ENCODE data around the gene WNT5A.
"Not testable (repeated sequence)": the region's sequence is repeated elsewhere in the genome, so short reads cannot be mapped to it uniquely, and the experiment has no call there.

WNT5A gene

DNA sequence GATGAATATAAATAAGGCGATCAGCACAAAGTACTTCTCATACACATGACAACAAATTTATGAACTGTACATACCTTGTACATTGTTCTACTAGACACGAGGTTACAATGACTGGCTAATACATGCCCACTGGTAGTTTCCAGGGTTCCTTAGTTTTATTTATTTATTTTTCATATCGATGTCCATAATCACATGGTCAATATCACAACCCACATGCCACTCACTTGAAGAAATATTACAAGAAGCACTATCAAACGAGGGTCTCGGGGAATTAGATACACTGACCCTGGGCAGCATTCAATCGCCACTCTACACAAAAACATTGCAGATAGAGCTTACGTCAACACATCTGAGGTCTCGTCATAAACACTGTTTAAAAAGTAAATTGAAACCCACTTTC lies 21.2 kb upstream of the WNT5A start:
- H3K4me3 ChIP-seq (ENCODE audit: low read length): no peak overlapping the region
- H3K79me2 ChIP-seq (ENCODE audit: control insufficient read depth, low read length): no peaks in the 10 kb centered on the region
- no peak overlapping the region for H3K27ac ChIP-seq (ENCODE audit: low read depth, low read length)
- H3K4me1 ChIP-seq (ENCODE audit: control insufficient read depth, low read length): no peaks in the 10 kb centered on the region
- no peaks in the 10 kb centered on the region for H3K9me3 ChIP-seq (ENCODE audit: control insufficient read depth, insufficient read depth, low read length)
- H3F3A ChIP-seq (ENCODE audit: control insufficient read depth, insufficient read depth): no peaks in the 10 kb centered on the region
- no peak for TF ChIP-seq CTCF (IDR thresholded peaks at IDR 0.05; ENCODE audit: low read depth, low read length, poor library complexity, severe bottlenecking)
- TF ChIP-seq EZH2phosphoT487 (IDR thresholded peaks at IDR 0.05; ENCODE audit: borderline replicate concordance, low read length): no peak
- no peaks in the 10 kb centered on the region for H3K9me2 ChIP-seq (replicated peaks; ENCODE audit: control insufficient read depth, low read length)
- H3K4me2 ChIP-seq (ENCODE audit: low read length): no peak overlapping the region
- H3K36me3 ChIP-seq (ENCODE audit: control insufficient read depth, low read length): no peaks in the 10 kb centered on the region
- no peaks in the 10 kb centered on the region for H4K20me1 ChIP-seq (ENCODE audit: control insufficient read depth, insufficient read depth, low read depth, low read length)
- no peaks in the 10 kb centered on the region for H3K27me3 ChIP-seq (ENCODE audit: control insufficient read depth, low read length)

GRCh38 chr3:55507808-55508207 lies 20.7 kb upstream of the WNT5A start:
- Histone ChIP-seq H3K27ac (ENCODE audit: low read depth, low read length) (no peak overlapping the region), H3K9me2 (replicated peaks; ENCODE audit: control insufficient read depth, low read length) (no peaks in the 10 kb centered on the region), H4K20me1 (ENCODE audit: control insufficient read depth, insufficient read depth, low read depth, low read length) (no peaks in the 10 kb centered on the region), H3K27me3 (ENCODE audit: control insufficient read depth, low read length) (no peaks in the 10 kb centered on the region), H3K9me3 (ENCODE audit: control insufficient read depth, insufficient read depth, low read length) (no peaks in the 10 kb centered on the region), H3K4me1 (ENCODE audit: control insufficient read depth, low read length) (no peaks in the 10 kb centered on the region), H3F3A (ENCODE audit: control insufficient read depth, insufficient read depth) (no peaks in the 10 kb centered on the region), H3K79me2 (ENCODE audit: control insufficient read depth, low read length) (no peaks in the 10 kb centered on the region), H3K4me3 (ENCODE audit: low read length) (no peak overlapping the region), H3K4me2 (ENCODE audit: low read length) (no peak overlapping the region), H3K36me3 (ENCODE audit: control insufficient read depth, low read length) (no peaks in the 10 kb centered on the region)
- TF ChIP-seq CTCF (IDR thresholded peaks at IDR 0.05; ENCODE audit: low read depth, low read length, poor library complexity, severe bottlenecking) (no peak), EZH2phosphoT487 (IDR thresholded peaks at IDR 0.05; ENCODE audit: borderline replicate concordance, low read length) (no peak)

DNA sequence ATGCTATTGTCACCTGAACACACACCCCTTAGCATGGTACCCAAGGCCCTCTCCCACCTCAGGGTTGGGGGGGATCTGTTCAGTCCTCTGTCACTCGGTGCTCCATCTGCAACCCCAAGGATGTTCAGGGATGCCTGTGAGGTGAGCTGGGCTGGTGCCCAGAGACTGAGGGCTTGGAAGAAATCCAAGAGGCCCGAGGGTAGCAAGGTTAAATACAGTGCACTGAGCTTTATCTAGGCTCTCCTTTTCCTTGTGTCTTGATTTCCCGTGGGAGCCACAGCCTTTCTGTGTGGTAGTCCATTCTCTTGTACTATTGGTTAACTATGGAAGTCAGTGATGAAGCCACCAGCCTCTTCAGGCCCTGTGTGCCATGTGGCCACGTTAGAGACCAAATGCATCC lies 18.7 kb upstream of the WNT5A start:
- H3K36me3 ChIP-seq (ENCODE audit: control insufficient read depth, low read length): no peaks in the 10 kb centered on the region
- H3K4me3 ChIP-seq (ENCODE audit: low read length): no peak overlapping the region
- no peaks in the 10 kb centered on the region for H3K4me1 ChIP-seq (ENCODE audit: control insufficient read depth, low read length)
- H3K4me2 ChIP-seq (ENCODE audit: low read length): no peak overlapping the region
- no peaks in the 10 kb centered on the region for H3K9me2 ChIP-seq (replicated peaks; ENCODE audit: control insufficient read depth, low read length)
- H3K27ac ChIP-seq (ENCODE audit: low read depth, low read length): no peak overlapping the region
- no peaks in the 10 kb centered on the region for H3F3A ChIP-seq (ENCODE audit: control insufficient read depth, insufficient read depth)
- H3K79me2 ChIP-seq (ENCODE audit: control insufficient read depth, low read length): no peaks in the 10 kb centered on the region
- no peaks in the 10 kb centered on the region for H3K9me3 ChIP-seq (ENCODE audit: control insufficient read depth, insufficient read depth, low read length)
- TF ChIP-seq EZH2phosphoT487 (IDR thresholded peaks at IDR 0.05; ENCODE audit: borderline replicate concordance, low read length) (no peak), CTCF (IDR thresholded peaks at IDR 0.05; ENCODE audit: low read depth, low read length, poor library complexity, severe bottlenecking) (no peak)
- no peaks in the 10 kb centered on the region for H4K20me1 ChIP-seq (ENCODE audit: control insufficient read depth, insufficient read depth, low read depth, low read length)
- H3K27me3 ChIP-seq (ENCODE audit: control insufficient read depth, low read length): no peaks in the 10 kb centered on the region

DNA sequence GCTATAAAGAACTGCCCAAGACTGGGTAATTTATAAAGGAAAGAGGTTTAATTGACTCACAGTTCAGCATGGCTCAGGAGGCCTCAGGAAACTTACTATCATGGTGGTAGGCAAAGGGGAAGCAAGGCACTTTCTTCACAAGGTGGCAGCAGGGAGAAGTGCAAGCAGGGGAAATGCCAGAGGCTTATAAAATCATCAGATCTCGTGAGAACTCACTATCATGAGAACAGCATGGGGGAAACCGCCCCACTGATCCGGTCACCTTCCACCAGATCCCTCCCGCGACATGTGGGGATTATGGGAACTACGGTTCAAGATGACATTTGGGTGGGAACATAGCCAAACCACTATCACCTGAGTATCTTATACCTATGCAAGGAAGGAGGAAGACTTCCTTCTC lies 18.0 kb upstream of the WNT5A start:
- H3K9me3 ChIP-seq (ENCODE audit: control insufficient read depth, insufficient read depth, low read length); H3K27ac ChIP-seq (ENCODE audit: low read depth, low read length); H4K20me1 ChIP-seq (ENCODE audit: control insufficient read depth, insufficient read depth, low read depth, low read length); H3K4me3 ChIP-seq (ENCODE audit: low read length); H3K9me2 ChIP-seq (replicated peaks; ENCODE audit: control insufficient read depth, low read length); H3K4me1 ChIP-seq (ENCODE audit: control insufficient read depth, low read length); H3K36me3 ChIP-seq (ENCODE audit: control insufficient read depth, low read length); H3K4me2 ChIP-seq (ENCODE audit: low read length); H3K79me2 ChIP-seq (ENCODE audit: control insufficient read depth, low read length); H3F3A ChIP-seq (ENCODE audit: control insufficient read depth, insufficient read depth); H3K27me3 ChIP-seq (ENCODE audit: control insufficient read depth, low read length): not testable (repeated sequence)
